Ishikawa (cell line): ENCODE data around the gene HSPB8.

ENCODE experiments used
- CEBPB ChIP-seq: IDR thresholded peaks from 2 replicates; pipeline ENCODE4 v1.6.1; 2012
- EGR1 ChIP-seq: IDR thresholded peaks from 2 replicates; pipeline ENCODE4 v1.6.1; 2012
- EP300 ChIP-seq: IDR thresholded peaks from 2 replicates; pipeline ENCODE4 v1.6.1; 2012; ENCODE audit warnings: borderline replicate concordance
- NFIC ChIP-seq: IDR thresholded peaks from 2 replicates; pipeline ENCODE4 v1.6.1; 2012
- RAD21 ChIP-seq: IDR thresholded peaks from 2 replicates; pipeline ENCODE4 v1.6.1; 2012; ENCODE audit warnings: low read depth
- YY1 ChIP-seq: IDR thresholded peaks from 2 replicates; pipeline ENCODE4 v1.6.1; 2012; ENCODE audit warnings: low read depth
- TF ChIP-seq, protein P1 (sequence below): IDR thresholded peaks from 2 replicates; pipeline ENCODE4 v1.6.1; 2012
- TF ChIP-seq, protein P2 (sequence below): IDR thresholded peaks from 2 replicates; pipeline ENCODE4 v1.6.1; 2012
- TF ChIP-seq, protein P3 (sequence below): IDR thresholded peaks from 2 replicates; pipeline ENCODE4 v1.6.1; 2012; ENCODE audit warnings: low read depth, mild to moderate bottlenecking

DNA sequence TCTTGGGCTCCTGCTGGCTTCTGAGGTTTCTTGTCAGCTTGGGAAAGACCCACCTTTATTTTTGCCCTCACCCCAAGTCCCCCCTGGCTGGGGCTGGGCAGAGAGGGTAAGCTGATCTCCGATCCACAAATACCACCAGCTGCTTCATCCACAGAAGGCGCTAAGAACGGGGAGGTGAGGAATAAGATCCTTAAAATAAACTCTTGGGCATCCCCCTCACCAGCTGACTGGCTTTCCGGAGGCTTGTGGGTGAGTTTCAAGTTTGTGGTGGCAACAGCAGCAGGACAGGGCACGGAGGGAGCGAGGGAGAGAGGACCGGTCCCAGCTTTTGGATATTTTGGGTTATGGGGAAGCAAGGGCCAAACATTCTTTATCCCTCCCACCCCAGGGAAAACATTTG is 20.8 kb upstream of the HSPB8 start:
- no peak for TF ChIP-seq CEBPB
- no peak for TF ChIP-seq RAD21
- no peak for TF ChIP-seq EGR1
- TF ChIP-seq, protein P1, sequence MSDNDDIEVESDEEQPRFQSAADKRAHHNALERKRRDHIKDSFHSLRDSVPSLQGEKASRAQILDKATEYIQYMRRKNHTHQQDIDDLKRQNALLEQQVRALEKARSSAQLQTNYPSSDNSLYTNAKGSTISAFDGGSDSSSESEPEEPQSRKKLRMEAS, result no peak
- TF ChIP-seq EP300, result no peak
- no peak for TF ChIP-seq NFIC
- TF ChIP-seq, protein P2, sequence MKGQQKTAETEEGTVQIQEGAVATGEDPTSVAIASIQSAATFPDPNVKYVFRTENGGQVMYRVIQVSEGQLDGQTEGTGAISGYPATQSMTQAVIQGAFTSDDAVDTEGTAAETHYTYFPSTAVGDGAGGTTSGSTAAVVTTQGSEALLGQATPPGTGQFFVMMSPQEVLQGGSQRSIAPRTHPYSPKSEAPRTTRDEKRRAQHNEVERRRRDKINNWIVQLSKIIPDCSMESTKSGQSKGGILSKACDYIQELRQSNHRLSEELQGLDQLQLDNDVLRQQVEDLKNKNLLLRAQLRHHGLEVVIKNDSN, result no peak
- TF ChIP-seq, protein P3, sequence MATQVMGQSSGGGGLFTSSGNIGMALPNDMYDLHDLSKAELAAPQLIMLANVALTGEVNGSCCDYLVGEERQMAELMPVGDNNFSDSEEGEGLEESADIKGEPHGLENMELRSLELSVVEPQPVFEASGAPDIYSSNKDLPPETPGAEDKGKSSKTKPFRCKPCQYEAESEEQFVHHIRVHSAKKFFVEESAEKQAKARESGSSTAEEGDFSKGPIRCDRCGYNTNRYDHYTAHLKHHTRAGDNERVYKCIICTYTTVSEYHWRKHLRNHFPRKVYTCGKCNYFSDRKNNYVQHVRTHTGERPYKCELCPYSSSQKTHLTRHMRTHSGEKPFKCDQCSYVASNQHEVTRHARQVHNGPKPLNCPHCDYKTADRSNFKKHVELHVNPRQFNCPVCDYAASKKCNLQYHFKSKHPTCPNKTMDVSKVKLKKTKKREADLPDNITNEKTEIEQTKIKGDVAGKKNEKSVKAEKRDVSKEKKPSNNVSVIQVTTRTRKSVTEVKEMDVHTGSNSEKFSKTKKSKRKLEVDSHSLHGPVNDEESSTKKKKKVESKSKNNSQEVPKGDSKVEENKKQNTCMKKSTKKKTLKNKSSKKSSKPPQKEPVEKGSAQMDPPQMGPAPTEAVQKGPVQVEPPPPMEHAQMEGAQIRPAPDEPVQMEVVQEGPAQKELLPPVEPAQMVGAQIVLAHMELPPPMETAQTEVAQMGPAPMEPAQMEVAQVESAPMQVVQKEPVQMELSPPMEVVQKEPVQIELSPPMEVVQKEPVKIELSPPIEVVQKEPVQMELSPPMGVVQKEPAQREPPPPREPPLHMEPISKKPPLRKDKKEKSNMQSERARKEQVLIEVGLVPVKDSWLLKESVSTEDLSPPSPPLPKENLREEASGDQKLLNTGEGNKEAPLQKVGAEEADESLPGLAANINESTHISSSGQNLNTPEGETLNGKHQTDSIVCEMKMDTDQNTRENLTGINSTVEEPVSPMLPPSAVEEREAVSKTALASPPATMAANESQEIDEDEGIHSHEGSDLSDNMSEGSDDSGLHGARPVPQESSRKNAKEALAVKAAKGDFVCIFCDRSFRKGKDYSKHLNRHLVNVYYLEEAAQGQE, result no peak
- no peak for TF ChIP-seq YY1
